Type B pancreatic cell (in vitro differentiated cells): ENCODE measurements around the gene CXXC5. TPM values are rescaled to one million over a fixed set of nuclear protein-coding genes. Genes with fewer than 3 reads are reported as not detected.

Source experiments
- DNase-seq: peaks from one replicate; pipeline ENCODE4 v3.0.0; 2021; ENCODE audit warnings: mixed read lengths; ENCODE audit not compliant: unreplicated experiment; ENCODE audit errors: extremely low spot score
- H3K27ac Mint-ChIP-seq: 2 replicates; pipeline ENCODE4 v1.8.0; 2021; ENCODE audit warnings: mild to moderate bottlenecking, mixed read lengths
- H3K27me3 Mint-ChIP-seq: 2 replicates; pipeline ENCODE4 v1.8.0; 2021; ENCODE audit warnings: mixed read lengths
- H3K36me3 Mint-ChIP-seq: 2 replicates; pipeline ENCODE4 v1.8.0; 2021; ENCODE audit warnings: mixed read lengths
- H3K4me1 Mint-ChIP-seq: one replicate; pipeline ENCODE4 v1.8.0; 2021; ENCODE audit warnings: mixed read lengths; ENCODE audit not compliant: unreplicated experiment
- H3K4me3 Mint-ChIP-seq: 2 replicates; pipeline ENCODE4 v1.8.0; 2021; ENCODE audit warnings: mild to moderate bottlenecking, mixed read lengths
- H3K9me3 Mint-ChIP-seq: 2 replicates; pipeline ENCODE4 v1.8.0; 2021; ENCODE audit warnings: mixed read lengths
- total RNA-seq: library from RNA; stranded (reverse); gene quantifications from 2 replicates; pipeline ENCODE4 v1.2.1, GENCODE V29; 2021; ENCODE audit warnings: low replicate concordance
- TF ChIP-seq, protein P1 (sequence below): fragments of 200-600 bp; sonication (generic); conservative IDR thresholded peaks from 2 replicates; pipeline ENCODE4 v1.5.0; 2021; ENCODE audit warnings: antibody characterized with exemption, mild to moderate bottlenecking

The CXXC5 gene
- total RNA-seq, 1 donor from 2014 or later = 58.6 TPM

DNA sequence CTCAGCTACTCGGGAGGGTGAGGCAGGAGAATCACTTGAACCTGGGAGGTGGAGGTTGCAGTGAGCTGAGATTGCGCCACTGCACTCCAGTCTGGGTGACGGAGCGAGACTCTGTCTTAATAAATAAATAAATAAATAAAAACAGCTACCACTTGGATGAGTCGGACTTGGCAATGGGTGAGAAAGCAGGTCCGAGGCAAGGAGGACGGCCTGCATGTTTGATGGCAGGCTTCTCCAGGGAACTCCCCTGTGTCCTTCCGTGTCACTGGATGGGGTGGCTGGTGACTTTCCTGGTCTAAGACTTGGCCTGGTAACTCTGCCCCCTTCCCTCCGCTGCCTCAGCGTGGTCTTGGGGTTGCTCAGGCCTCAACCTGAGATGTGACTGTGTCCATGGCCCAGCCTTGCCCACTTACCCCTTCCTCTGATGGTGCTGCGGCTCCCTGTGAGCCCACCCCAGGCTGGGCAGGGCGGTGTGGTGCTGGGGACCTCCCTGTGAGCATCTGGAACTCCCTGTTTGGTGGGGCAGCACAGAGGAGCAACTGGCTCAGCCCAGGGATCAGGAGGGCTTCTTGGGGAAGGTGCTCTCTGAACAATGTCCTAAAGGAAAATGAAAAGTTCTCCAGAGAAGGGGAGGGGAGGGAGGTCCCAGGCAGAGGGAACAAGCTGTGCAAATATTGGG is 85.0 kb downstream of the CXXC5 start:
- no peak overlapping the region for H3K4me3 Mint-ChIP-seq
- no peak overlapping the region for H3K27ac Mint-ChIP-seq
- TF ChIP-seq, protein P1, sequence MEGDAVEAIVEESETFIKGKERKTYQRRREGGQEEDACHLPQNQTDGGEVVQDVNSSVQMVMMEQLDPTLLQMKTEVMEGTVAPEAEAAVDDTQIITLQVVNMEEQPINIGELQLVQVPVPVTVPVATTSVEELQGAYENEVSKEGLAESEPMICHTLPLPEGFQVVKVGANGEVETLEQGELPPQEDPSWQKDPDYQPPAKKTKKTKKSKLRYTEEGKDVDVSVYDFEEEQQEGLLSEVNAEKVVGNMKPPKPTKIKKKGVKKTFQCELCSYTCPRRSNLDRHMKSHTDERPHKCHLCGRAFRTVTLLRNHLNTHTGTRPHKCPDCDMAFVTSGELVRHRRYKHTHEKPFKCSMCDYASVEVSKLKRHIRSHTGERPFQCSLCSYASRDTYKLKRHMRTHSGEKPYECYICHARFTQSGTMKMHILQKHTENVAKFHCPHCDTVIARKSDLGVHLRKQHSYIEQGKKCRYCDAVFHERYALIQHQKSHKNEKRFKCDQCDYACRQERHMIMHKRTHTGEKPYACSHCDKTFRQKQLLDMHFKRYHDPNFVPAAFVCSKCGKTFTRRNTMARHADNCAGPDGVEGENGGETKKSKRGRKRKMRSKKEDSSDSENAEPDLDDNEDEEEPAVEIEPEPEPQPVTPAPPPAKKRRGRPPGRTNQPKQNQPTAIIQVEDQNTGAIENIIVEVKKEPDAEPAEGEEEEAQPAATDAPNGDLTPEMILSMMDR = no peak
- H3K27me3 Mint-ChIP-seq = no peaks in the 10 kb centered on the region
- no peaks in the 10 kb centered on the region for H3K36me3 Mint-ChIP-seq
- peaks cover 3% of the 10 kb centered on the region for H3K4me1 Mint-ChIP-seq
- DNase-seq = no peak
- no peaks in the 10 kb centered on the region for H3K9me3 Mint-ChIP-seq

Other genes starting within 250 kb of the CXXC5 start
- 4.9 and 7.1 TPM in 2 replicates for gene SPATA24, start 244.3 kb upstream of the CXXC5 start, total RNA-seq
- gene DNAJC18, start 208.8 kb upstream of the CXXC5 start, total RNA-seq = 9.4 and 25.8 TPM in 2 replicates
- gene ECSCR, start 185.6 kb upstream of the CXXC5 start, total RNA-seq = not detected in 2 replicates
- gene SMIM33, start 177.3 kb upstream of the CXXC5 start, total RNA-seq = not detected in 2 replicates
- gene STING1, start 165.6 kb upstream of the CXXC5 start, total RNA-seq = 4.1 and 7.7 TPM in 2 replicates
- gene UBE2D2, start 87.0 kb upstream of the CXXC5 start, total RNA-seq = 140 and 153 TPM in 2 replicates
- gene PSD2, start 147.5 kb downstream of the CXXC5 start, total RNA-seq = 0.19 and 0.27 TPM in 2 replicates